Trophoblast cell (in vitro differentiated cells and primary cell): ENCODE results near the gene UACA.

Source experiments
- DNase-seq, 2 donors: peaks; one replicate each; pipeline ENCODE4 v3.0.0-alpha.2; 2016
- H2AFZ ChIP-seq: 2 replicates; pipeline ENCODE4 v1.6.1; 2013; ENCODE audit warnings: low read length, moderate library complexity, mild to moderate bottlenecking; ENCODE audit not compliant: insufficient read depth, poor library complexity
- H2AK5ac ChIP-seq: 2 replicates; pipeline ENCODE4 v1.6.1; 2013; ENCODE audit warnings: mild to moderate bottlenecking, low read length
- H2BK120ac ChIP-seq: 2 replicates; pipeline ENCODE4 v1.6.1; 2013; ENCODE audit warnings: low read length, mild to moderate bottlenecking, moderate library complexity; ENCODE audit not compliant: insufficient read depth, poor library complexity
- H2BK12ac ChIP-seq: 2 replicates; pipeline ENCODE4 v1.6.1; 2013; ENCODE audit warnings: mild to moderate bottlenecking, low read length, moderate library complexity
- H2BK5ac ChIP-seq: 2 replicates; pipeline ENCODE4 v1.6.1; 2013; ENCODE audit warnings: low read length, low read depth, moderate library complexity, mild to moderate bottlenecking; ENCODE audit not compliant: poor library complexity
- H3K14ac ChIP-seq: 2 replicates; pipeline ENCODE4 v1.6.1; 2013; ENCODE audit warnings: mild to moderate bottlenecking, low read length
- H3K18ac ChIP-seq: 2 replicates; pipeline ENCODE4 v1.6.1; 2013; ENCODE audit warnings: mild to moderate bottlenecking, low read length
- H3K23ac ChIP-seq: 2 replicates; pipeline ENCODE4 v1.6.1; 2013; ENCODE audit warnings: low read length
- H3K27ac ChIP-seq: 2 replicates; pipeline ENCODE4 v1.5.1; 2013; ENCODE audit warnings: low read depth, mild to moderate bottlenecking, inconsistent platforms, low read length, moderate library complexity
- H3K27me3 ChIP-seq: 2 replicates; pipeline ENCODE4 v1.6.1; 2013; ENCODE audit warnings: inconsistent platforms, mild to moderate bottlenecking, low read length, moderate library complexity; ENCODE audit not compliant: insufficient read depth
- H3K36me3 ChIP-seq, 2 experiments: 1 replicate in 1 of 2; 2 replicates in 1 of 2; pipeline ENCODE4 v1.6.1; 2013; ENCODE audit warnings: low read length in 2 of 2, mild to moderate bottlenecking in 2 of 2, moderate library complexity in 1 of 2; ENCODE audit not compliant: insufficient read depth in 2 of 2, control insufficient read depth in 1 of 2
- H3K4ac ChIP-seq: 2 replicates; pipeline ENCODE4 v1.6.1; 2013; ENCODE audit warnings: low read depth, mild to moderate bottlenecking, low read length, moderate library complexity
- H3K4me1 ChIP-seq, 2 experiments: 1 replicate in 1 of 2; 2 replicates in 1 of 2; pipeline ENCODE4 v1.6.1; 2013; ENCODE audit warnings: low read length in 2 of 2, mild to moderate bottlenecking in 2 of 2, moderate library complexity in 1 of 2; ENCODE audit not compliant: insufficient read depth in 2 of 2, control insufficient read depth in 1 of 2
- H3K4me2 ChIP-seq: 2 replicates; pipeline ENCODE4 v1.6.1; 2013; ENCODE audit warnings: inconsistent platforms, mild to moderate bottlenecking, low read length, moderate library complexity
- H3K4me3 ChIP-seq: 2 replicates; pipeline ENCODE4 v1.5.1; 2013; ENCODE audit warnings: mild to moderate bottlenecking, low read depth, low read length, inconsistent platforms
- H3K79me1 ChIP-seq: one replicate; pipeline ENCODE4 v1.6.1; 2013; ENCODE audit warnings: low read length
- H3K79me2 ChIP-seq: 2 replicates; pipeline ENCODE4 v1.6.1; 2013; ENCODE audit warnings: low read length, mild to moderate bottlenecking; ENCODE audit not compliant: control insufficient read depth, insufficient read depth, poor library complexity
- H3K9ac ChIP-seq: 2 replicates; pipeline ENCODE4 v1.6.1; 2013; ENCODE audit warnings: mild to moderate bottlenecking, low read length
- H3K9me3 ChIP-seq: 2 replicates; pipeline ENCODE4 v1.6.1; 2013; ENCODE audit warnings: low read depth, mild to moderate bottlenecking, control low read depth, inconsistent platforms, low read length; ENCODE audit not compliant: insufficient read depth
- H4K12ac ChIP-seq: 2 replicates; pipeline ENCODE4 v1.6.1; 2013; ENCODE audit warnings: low read depth, mild to moderate bottlenecking, low read length, moderate library complexity
- H4K8ac ChIP-seq: 2 replicates; pipeline ENCODE4 v1.6.1; 2013; ENCODE audit warnings: low read depth, mild to moderate bottlenecking, low read length, moderate library complexity
- H4K91ac ChIP-seq: one replicate; pipeline ENCODE4 v1.6.1; 2013; ENCODE audit warnings: low read depth, mild to moderate bottlenecking, low read length, moderate library complexity
- WGBS: extraction: QIAGEN DNeasy Blood & Tissue Kit; methylation state at CpG from one replicate; pipeline ENCODE4 v1.1.7; 2013; ENCODE audit warnings: missing lambda C conversion rate; ENCODE audit not compliant: insufficient read length, insufficient coverage; ENCODE audit errors: extremely low coverage; 5-methylcytosine and 5-hydroxymethylcytosine counted together

The UACA gene

GRCh38 chr15:70761931-70762468 lies 1.4 kb downstream of the UACA start:
- H3K4me1 ChIP-seq: peaks cover 0 to 4% of the 10 kb centered on the region in 2 experiments
- no peak for DNase-seq
- no peak overlapping the region for H2AK5ac ChIP-seq
- H3K4ac ChIP-seq: no peak overlapping the region
- H3K79me2 ChIP-seq: peaks cover 6% of the 10 kb centered on the region
- H3K36me3 ChIP-seq: no peaks in the 10 kb centered on the region
- H3K4me2 ChIP-seq: peak overlapping the region; percentile 94
- H3K23ac ChIP-seq: no peak overlapping the region
- no peak overlapping the region for H4K8ac ChIP-seq
- H2BK12ac ChIP-seq: no peak overlapping the region
- H3K9ac ChIP-seq: no peak overlapping the region
- no peak overlapping the region for H4K12ac ChIP-seq
- H3K14ac ChIP-seq: no peak overlapping the region
- WGBS: no CpG with 5 or more reads among the region's 7 CpGs
- H2BK120ac ChIP-seq: no peak overlapping the region
- no peaks in the 10 kb centered on the region for H3K79me1 ChIP-seq
- H2AFZ ChIP-seq: no peak overlapping the region
- no peaks in the 10 kb centered on the region for H3K9me3 ChIP-seq
- no peak overlapping the region for H4K91ac ChIP-seq
- no peak overlapping the region for H3K18ac ChIP-seq
- H3K4me3 ChIP-seq: no peak overlapping the region
- no peak overlapping the region for H2BK5ac ChIP-seq
- no peaks in the 10 kb centered on the region for H3K27me3 ChIP-seq
- no peak overlapping the region for H3K27ac ChIP-seq

- Histone ChIP-seq H3K4me3 (no peak overlapping the region), H3K79me2 (peaks cover 6% of the 10 kb centered on the region), H2AK5ac (no peak overlapping the region), H3K4me2 (no peak overlapping the region), H4K8ac (no peak overlapping the region), H3K36me3 (no peaks in the 10 kb centered on the region), H3K27ac (no peak overlapping the region), H4K91ac (no peak overlapping the region), H3K4me1 (peaks cover 0 to 4% of the 10 kb centered on the region in 2 experiments), H3K23ac (no peak overlapping the region), H3K14ac (no peak overlapping the region), H2BK5ac (no peak overlapping the region), H2BK120ac (no peak overlapping the region), H4K12ac (no peak overlapping the region), H3K79me1 (no peaks in the 10 kb centered on the region), H2AFZ (no peak overlapping the region), H3K9me3 (no peaks in the 10 kb centered on the region), H3K18ac (no peak overlapping the region), H3K9ac (no peak overlapping the region), H3K4ac (no peak overlapping the region), H3K27me3 (no peaks in the 10 kb centered on the region), H2BK12ac (no peak overlapping the region)
- no peak for DNase-seq
- no CpG with 5 or more reads among the region's 2 CpGs for WGBS
Measured at GRCh38 chr15:70761046-70761445, 2.3 kb downstream of the UACA start.

GRCh38 chr15:70758790-70759462 lies 4.4 kb downstream of the UACA start:
- WGBS: no CpG with 5 or more reads among the region's 9 CpGs
- H2AFZ ChIP-seq: no peak overlapping the region
- no peak overlapping the region for H2BK5ac ChIP-seq

GRCh38 chr15:70757627-70758026 lies 5.7 kb downstream of the UACA start:
- Histone ChIP-seq H2BK120ac (no peak overlapping the region), H3K18ac (no peak overlapping the region), H2AK5ac (no peak overlapping the region), H3K9me3 (no peaks in the 10 kb centered on the region), H2BK12ac (no peak overlapping the region), H3K79me1 (no peaks in the 10 kb centered on the region), H3K9ac (no peak overlapping the region), H3K4ac (no peak overlapping the region), H3K4me1 (peaks cover 0 to 3% of the 10 kb centered on the region in 2 experiments), H3K14ac (no peak overlapping the region), H3K4me3 (no peak overlapping the region), H3K27me3 (no peaks in the 10 kb centered on the region), H3K79me2 (no peaks in the 10 kb centered on the region), H3K23ac (no peak overlapping the region), H3K4me2 (no peak overlapping the region), H2BK5ac (no peak overlapping the region), H3K27ac (no peak overlapping the region), H3K36me3 (no peaks in the 10 kb centered on the region), H2AFZ (no peak overlapping the region), H4K12ac (no peak overlapping the region), H4K91ac (no peak overlapping the region), H4K8ac (no peak overlapping the region)
- no peak for DNase-seq
- WGBS: no CpG with 5 or more reads among the region's 1 CpG

More at GRCh38 chr15:70758790-70759462, 4.4 kb downstream of the UACA start:
- no peak overlapping the region for H3K27ac ChIP-seq
- DNase-seq: no peak
- no peak overlapping the region for H3K9ac ChIP-seq
- H4K91ac ChIP-seq: no peak overlapping the region
- no peaks in the 10 kb centered on the region for H3K27me3 ChIP-seq
- H3K14ac ChIP-seq: no peak overlapping the region
- H3K4me1 ChIP-seq: peaks cover 0 to 4% of the 10 kb centered on the region in 2 experiments
- H3K9me3 ChIP-seq: no peaks in the 10 kb centered on the region
- no peak overlapping the region for H3K4me3 ChIP-seq
- H4K12ac ChIP-seq: no peak overlapping the region
- no peak overlapping the region for H2AK5ac ChIP-seq
- no peaks in the 10 kb centered on the region for H3K79me1 ChIP-seq
- H2BK12ac ChIP-seq: no peak overlapping the region
- no peak overlapping the region for H3K18ac ChIP-seq
- H3K23ac ChIP-seq: no peak overlapping the region
- H3K36me3 ChIP-seq: no peaks in the 10 kb centered on the region
- H3K79me2 ChIP-seq: peaks cover 6% of the 10 kb centered on the region
- H3K4ac ChIP-seq: no peak overlapping the region
- H4K8ac ChIP-seq: no peak overlapping the region
- H2BK120ac ChIP-seq: no peak overlapping the region
- H3K4me2 ChIP-seq: no peak overlapping the region
